Karpas-422 (cell line): ENCODE measurements around the gene RRH. TPM values are rescaled to one million over a fixed set of nuclear protein-coding genes. Genes with fewer than 3 reads are reported as not detected.

Experiments used
- DNase-seq: peaks from one replicate; pipeline ENCODE4 v3.0.0-alpha.2; 2015
- H2AFZ ChIP-seq: fragments of 200-600 bp; sonication (generic); 2 replicates; pipeline ENCODE4 v1.6.1; 2014; ENCODE audit warnings: antibody characterized with exemption, low read length, mixed read lengths
- H3K27ac ChIP-seq: fragments of 200-600 bp; sonication (generic); 2 replicates; pipeline ENCODE4 v1.5.1; 2014; ENCODE audit warnings: mild to moderate bottlenecking, low read length, moderate library complexity
- H3K27me3 ChIP-seq: fragments of 200-600 bp; sonication (generic); 2 replicates; pipeline ENCODE4 v1.6.1; 2014; ENCODE audit warnings: low read length, mixed read lengths
- H3K36me3 ChIP-seq: fragments of 200-600 bp; sonication (generic); 2 replicates; pipeline ENCODE4 v1.6.1; 2014; ENCODE audit warnings: low read length, mixed read lengths; ENCODE audit not compliant: insufficient read depth
- H3K4me1 ChIP-seq: fragments of 200-600 bp; sonication (generic); 2 replicates; pipeline ENCODE4 v1.6.1; 2014; ENCODE audit warnings: mild to moderate bottlenecking, low read length, mixed read lengths
- H3K4me2 ChIP-seq: fragments of 200-600 bp; sonication (generic); 2 replicates; pipeline ENCODE4 v1.6.1; 2014; ENCODE audit warnings: low read length, low read depth, mild to moderate bottlenecking; ENCODE audit not compliant: poor library complexity, severe bottlenecking
- H3K4me3 ChIP-seq: fragments of 200-600 bp; sonication (generic); 2 replicates; pipeline ENCODE4 v1.5.1; 2014; ENCODE audit warnings: mild to moderate bottlenecking, antibody characterized with exemption, low read length, mixed read lengths
- H3K79me2 ChIP-seq: fragments of 200-600 bp; sonication (generic); 2 replicates; pipeline ENCODE4 v1.6.1; 2014; ENCODE audit warnings: mild to moderate bottlenecking, low read length, mixed read lengths
- H3K9ac ChIP-seq: fragments of 200-600 bp; sonication (generic); 2 replicates; pipeline ENCODE4 v1.6.0; 2014; ENCODE audit warnings: low read length
- H3K9me2 ChIP-seq: fragments of 200-600 bp; sonication (generic), shearing (Covaris generic); replicated peaks from 2 replicates; pipeline ENCODE4 v1.6.0; 2014; ENCODE audit warnings: mild to moderate bottlenecking, low read length, moderate library complexity; ENCODE audit not compliant: insufficient read depth
- H3K9me3 ChIP-seq: fragments of 300-700, 200-600 bp; sonication (generic); 2 replicates; pipeline ENCODE4 v1.6.1; 2014; ENCODE audit warnings: low read length, mixed read lengths
- H4K20me1 ChIP-seq: fragments of 200-600 bp; sonication (generic); 2 replicates; pipeline ENCODE4 v1.6.1; 2014; ENCODE audit warnings: mild to moderate bottlenecking, antibody characterized with exemption, low read length, low read depth; ENCODE audit not compliant: insufficient read depth
- total RNA-seq: library from RNA; depleted of rRNA; stranded (reverse); fragments of >200 nt; shearing (Covaris generic); gene quantifications from 2 replicates; pipeline ENCODE4 v1.2.3, GENCODE V29; 2014; ENCODE audit warnings: low replicate concordance

RRH gene
- total RNA-seq, 1 experiment from 2014 or later, result not detected

- H3K4me2 ChIP-seq, result no peak overlapping the region
- no peaks in the 10 kb centered on the region for H3K9me2 ChIP-seq
- no peak for DNase-seq
- H2AFZ ChIP-seq, result no peak overlapping the region
- H3K4me3 ChIP-seq, result no peak overlapping the region
- no peaks in the 10 kb centered on the region for H3K9me3 ChIP-seq
- H3K27me3 ChIP-seq, result no peaks in the 10 kb centered on the region
- peaks cover 45% of the 10 kb centered on the region for H3K36me3 ChIP-seq
- peaks cover 60% of the 10 kb centered on the region for H3K79me2 ChIP-seq
- no peak overlapping the region for H3K27ac ChIP-seq
- H4K20me1 ChIP-seq, result no peaks in the 10 kb centered on the region
- no peak overlapping the region for H3K9ac ChIP-seq
- H3K4me1 ChIP-seq, result peaks cover 22% of the 10 kb centered on the region
Measured at GRCh38 chr4:109818268-109818667, 9.5 kb upstream of the RRH start.

GRCh38 chr4:109820563-109820962, 7.2 kb upstream of the RRH start:
- Histone ChIP-seq H2AFZ (no peak overlapping the region), H3K4me1 (peaks cover 17% of the 10 kb centered on the region), H3K9me2 (no peaks in the 10 kb centered on the region), H3K9me3 (no peaks in the 10 kb centered on the region), H3K27ac (no peak overlapping the region), H4K20me1 (no peaks in the 10 kb centered on the region), H3K4me2 (no peak overlapping the region), H3K79me2 (peaks cover 58% of the 10 kb centered on the region), H3K27me3 (no peaks in the 10 kb centered on the region), H3K9ac (no peak overlapping the region), H3K4me3 (no peak overlapping the region), H3K36me3 (peaks cover 63% of the 10 kb centered on the region)
- no peak for DNase-seq

- Histone ChIP-seq H3K79me2 (peaks cover 52% of the 10 kb centered on the region), H3K36me3 (peaks cover 64% of the 10 kb centered on the region)
Measured at GRCh38 chr4:109821185-109821584, 6.6 kb upstream of the RRH start.

GRCh38 chr4:109826719-109827118, 1.1 kb upstream of the RRH start:
- H3K4me2 ChIP-seq, result no peak overlapping the region
- no peak overlapping the region for H2AFZ ChIP-seq
- H4K20me1 ChIP-seq, result no peaks in the 10 kb centered on the region
- H3K9me3 ChIP-seq, result no peaks in the 10 kb centered on the region
- no peak overlapping the region for H3K4me3 ChIP-seq
- H3K9ac ChIP-seq, result no peak overlapping the region
- DNase-seq, result peak; percentile 75
- H3K79me2 ChIP-seq, result peaks cover 2% of the 10 kb centered on the region; the same call in 1 of the 2 replicates
- no peaks in the 10 kb centered on the region for H3K9me2 ChIP-seq
- H3K27ac ChIP-seq, result no peak overlapping the region
- no peaks in the 10 kb centered on the region for H3K27me3 ChIP-seq
- H3K4me1 ChIP-seq, result no peaks in the 10 kb centered on the region
- peaks cover 30% of the 10 kb centered on the region; the same call in 1 of the 2 replicates for H3K36me3 ChIP-seq

More at GRCh38 chr4:109821185-109821584, 6.6 kb upstream of the RRH start:
- H3K9me2 ChIP-seq, result no peaks in the 10 kb centered on the region
- peaks cover 17% of the 10 kb centered on the region for H3K4me1 ChIP-seq
- no peaks in the 10 kb centered on the region for H3K9me3 ChIP-seq
- H3K4me2 ChIP-seq, result no peak overlapping the region
- H3K27ac ChIP-seq, result no peak overlapping the region
- no peaks in the 10 kb centered on the region for H3K27me3 ChIP-seq
- no peaks in the 10 kb centered on the region for H4K20me1 ChIP-seq
- no peak for DNase-seq
- no peak overlapping the region for H2AFZ ChIP-seq
- no peak overlapping the region for H3K4me3 ChIP-seq
- no peak overlapping the region for H3K9ac ChIP-seq

GRCh38 chr4:109833756-109834155, 6.0 kb downstream of the RRH start:
- Histone ChIP-seq H3K27ac (no peak overlapping the region), H3K79me2 (no peaks in the 10 kb centered on the region), H3K36me3 (no peaks in the 10 kb centered on the region), H4K20me1 (no peaks in the 10 kb centered on the region), H2AFZ (no peak overlapping the region), H3K9me2 (no peaks in the 10 kb centered on the region), H3K4me3 (no peak overlapping the region), H3K9ac (no peak overlapping the region), H3K9me3 (no peaks in the 10 kb centered on the region), H3K4me1 (no peaks in the 10 kb centered on the region), H3K4me2 (no peak overlapping the region), H3K27me3 (no peaks in the 10 kb centered on the region)
- no peak for DNase-seq

GRCh38 chr4:109836985-109837384, 9.2 kb downstream of the RRH start:
- H3K4me2 ChIP-seq, result no peak overlapping the region
- H3K27me3 ChIP-seq, result no peaks in the 10 kb centered on the region
- H3K27ac ChIP-seq, result no peak overlapping the region
- no peaks in the 10 kb centered on the region for H3K9me3 ChIP-seq
- H4K20me1 ChIP-seq, result no peaks in the 10 kb centered on the region
- H3K36me3 ChIP-seq, result no peaks in the 10 kb centered on the region
- DNase-seq, result no peak
- H3K4me3 ChIP-seq, result no peak overlapping the region
- H2AFZ ChIP-seq, result no peak overlapping the region
- H3K4me1 ChIP-seq, result no peaks in the 10 kb centered on the region
- no peaks in the 10 kb centered on the region for H3K9me2 ChIP-seq
- no peaks in the 10 kb centered on the region for H3K79me2 ChIP-seq
- H3K9ac ChIP-seq, result no peak overlapping the region

- H3K4me2 ChIP-seq, result no peak overlapping the region
- no peaks in the 10 kb centered on the region for H3K9me3 ChIP-seq
- no peaks in the 10 kb centered on the region for H3K79me2 ChIP-seq
Measured at GRCh38 chr4:109846395-109847098, 18.8 kb downstream of the RRH start.

GRCh38 chr4:109847896-109848442, 20.2 kb downstream of the RRH start, which contains the start of gene LRIT3:
TSS of gene LRIT3 (plus strand) at chr4:109848107. CDS start at chr4:109848202, 95 bp downstream.
- H3K27ac ChIP-seq, result no peak within 1 kb of the TSS
- DNase-seq, result no peak
- no peaks in the 10 kb centered on the region for H3K36me3 ChIP-seq
- no peak within 1 kb of the TSS for H3K4me2 ChIP-seq
- no peak within 1 kb of the TSS for H2AFZ ChIP-seq
- no peak within 1 kb of the TSS for H3K4me3 ChIP-seq
- H3K9me2 ChIP-seq, result no peaks in the 10 kb centered on the region
- no peaks in the 10 kb centered on the region for H3K4me1 ChIP-seq
- H3K9ac ChIP-seq, result no peak within 1 kb of the TSS
- H3K9me3 ChIP-seq, result no peaks in the 10 kb centered on the region
- H3K27me3 ChIP-seq, result no peaks in the 10 kb centered on the region
- no peaks in the 10 kb centered on the region for H4K20me1 ChIP-seq
- no peaks in the 10 kb centered on the region for H3K79me2 ChIP-seq

More at GRCh38 chr4:109846395-109847098, 18.8 kb downstream of the RRH start:
- H3K9ac ChIP-seq, result no peak overlapping the region
- no peak overlapping the region for H3K4me3 ChIP-seq
- no peaks in the 10 kb centered on the region for H3K27me3 ChIP-seq
- no peaks in the 10 kb centered on the region for H3K4me1 ChIP-seq
- H3K36me3 ChIP-seq, result no peaks in the 10 kb centered on the region
- H2AFZ ChIP-seq, result no peak overlapping the region
- H3K27ac ChIP-seq, result no peak overlapping the region
- no peak for DNase-seq
- no peaks in the 10 kb centered on the region for H4K20me1 ChIP-seq
- no peaks in the 10 kb centered on the region for H3K9me2 ChIP-seq
